A549 (cell line): ENCODE data around the gene MRPL45. TPM values are rescaled to one million over a fixed set of nuclear protein-coding genes. Genes with fewer than 3 reads are reported as not detected.
"Not testable (repeated sequence)": the region's sequence is repeated elsewhere in the genome, so short reads cannot be mapped to it uniquely, and the experiment has no call there.

Source experiments
- ATAC-seq, 2 experiments: fragments of 200-7000 bp in 1 of 2; fragments of >200 bp in 1 of 2; cut with Nextera tagmentation in 1 of 2; cut with Tn5 transposase in 1 of 2; 3 replicates each; pipeline versions ENCODE4 v1.8.0 to v1.9.1; 2018 to 2020; ENCODE audit warnings: mild to moderate bottlenecking in 1 of 2, moderate library complexity in 1 of 2
- CTCF ChIA-PET: fragments of 300-600 bp; sonication (Branson Sonifier 250); formaldehyde crosslinking; extraction: SDS; loops from one replicate; lab custom pipeline; 2021; ENCODE audit warnings: antibody characterized with exemption, inconsistent platforms; lab: Yijun Ruan, JAX
- POLR2A ChIA-PET: fragments of 350-600 bp; formaldehyde crosslinking; extraction: SDS; loops from one replicate; lab custom pipeline; 2021; ENCODE audit warnings: antibody characterized with exemption, inconsistent platforms; lab: Yijun Ruan, JAX
- DNase-seq, 2 experiments: peaks; one replicate each; pipeline versions ENCODE4 v3.0.0 to v3.0.0-alpha.2; 2011 to 2016; ENCODE audit warnings: low read depth in 1 of 2, low spot score in 1 of 2
- FAIRE-seq: peaks from 2 replicates; lab custom pipeline; 2011; peaks lifted over from hg19 to GRCh38; lab: Jason Lieb, UNC
- H3K27ac ChIP-seq, 2 experiments: fragments of >200 bp; sonication (Bioruptor Twin); formaldehyde crosslinking; 3 replicates each; pipeline ENCODE4 v1.5.1; 2016 to 2017
- H3K4me1 ChIP-seq: fragments of >200 bp; sonication (Bioruptor Twin); formaldehyde crosslinking; 3 replicates; pipeline ENCODE4 v1.6.1; 2016
- H3K4me2 ChIP-seq: fragments of >200 bp; sonication (Bioruptor Twin); formaldehyde crosslinking; 3 replicates; pipeline ENCODE4 v1.6.1; 2016
- H3K4me3 ChIP-seq: fragments of >200 bp; sonication (Bioruptor Twin); formaldehyde crosslinking; 3 replicates; pipeline ENCODE4 v1.5.1; 2016
- H3K9me3 ChIP-seq: fragments of >200 bp; sonication (Bioruptor Twin); formaldehyde crosslinking; 3 replicates; pipeline ENCODE4 v1.6.1; 2016
- BHLHE40 ChIP-seq: IDR thresholded peaks from 2 replicates; pipeline ENCODE4 v1.6.1; 2012; ENCODE audit warnings: low read depth, low read length, inconsistent platforms
- CEBPB ChIP-seq, 2 experiments: fragments of >200 bp in 1 of 2; sonication (Bioruptor Twin) in 1 of 2; formaldehyde crosslinking in 1 of 2; IDR thresholded peaks; 2 replicates each; pipeline ENCODE4 v1.6.1; 2012 to 2016
- HDAC2 ChIP-seq: fragments of 200-600 bp; sonication (generic); IDR thresholded peaks from 2 replicates; pipeline ENCODE4 v1.6.1; 2016
- HOXB5 ChIP-seq: fragments of 250-450 bp; sonication (Bioruptor Pico); IDR thresholded peaks from 2 replicates; pipeline ENCODE4 v1.5.0; 2020; ENCODE audit warnings: mild to moderate bottlenecking, moderate library complexity
- JUN ChIP-seq, 2 experiments: fragments of >200 bp; sonication (Bioruptor Twin); formaldehyde crosslinking; IDR thresholded peaks; 2 replicates in 1 of 2; 3 replicates in 1 of 2; pipeline ENCODE4 v1.6.1; 2016 to 2017
- KDM5A ChIP-seq: fragments of 200-600 bp; sonication (generic); IDR thresholded peaks from 2 replicates; pipeline ENCODE4 v1.6.1; 2016; ENCODE audit warnings: antibody characterized with exemption, mild to moderate bottlenecking
- MYC ChIP-seq: IDR thresholded peaks from 2 replicates; pipeline ENCODE4 v1.6.1; 2012; ENCODE audit warnings: mild to moderate bottlenecking, inconsistent platforms, low read length, improper control_type of control experiment, borderline replicate concordance
- PHF8 ChIP-seq: fragments of 200-600 bp; sonication (generic); IDR thresholded peaks from 2 replicates; pipeline ENCODE4 v1.6.1; 2016; ENCODE audit warnings: low read depth, mild to moderate bottlenecking, antibody characterized with exemption, moderate library complexity, borderline replicate concordance
- POLR2A ChIP-seq: IDR thresholded peaks from 2 replicates; pipeline ENCODE4 v1.6.1; 2012; ENCODE audit warnings: mild to moderate bottlenecking, low read length
- whole genome bisulfite sequencing: methylation state at CpG from one replicate; pipeline ENCODE4 v1.1.6; 2017; ENCODE audit errors: missing lambda C conversion rate; 5-methylcytosine and 5-hydroxymethylcytosine counted together
- polyA minus RNA-seq: library from RNA; depleted of rRNA, polyadenylated mRNA; stranded (reverse); fragments of >200 nt; gene quantifications from 2 replicates; pipeline ENCODE4 v1.2.3, GENCODE V29; 2011; rRNA and poly(A)+ RNA removed
- polyA plus RNA-seq, 4 experiments: library from polyadenylated mRNA; depleted of rRNA in 3 of 4; stranded (reverse); fragments of >200 nt; fragmentation: RNase III in 1 of 4; extraction: RNeasy Plus Mini Kit Qiagen cat#74134 plus additional on column Dnase treatment in 1 of 4; gene quantifications; 2 replicates in 3 of 4; 3 replicates in 1 of 4; pipeline ENCODE4 v1.2.3, GENCODE V29; 2011 to 2017
- TF ChIP-seq, protein P1 (sequence below): fragments of 450-650 bp; IDR thresholded peaks from 2 replicates; pipeline ENCODE4 v1.6.1; 2014; ENCODE audit warnings: antibody characterized with exemption
- TF ChIP-seq, protein P2 (sequence below): IDR thresholded peaks from 2 replicates; pipeline ENCODE4 v1.6.1; 2012
- TF ChIP-seq, protein P3 (sequence below): fragments of 250-450 bp; sonication (Bioruptor Pico); IDR thresholded peaks from 2 replicates; pipeline ENCODE4 v1.5.0; 2020; ENCODE audit warnings: low read depth, mild to moderate bottlenecking, moderate library complexity

Gene MRPL45
- polyA plus RNA-seq (2011; rRNA removed) (129 and 134 TPM in 2 replicates), polyA plus RNA-seq (2017; fragmentation: RNase III; extraction: RNeasy Plus Mini Kit Qiagen cat#74134 plus additional on column Dnase treatment) (69.6 to 70.6 TPM (median 69.8 TPM) in 3 replicates), polyA minus RNA-seq (52.2 and 64.1 TPM in 2 replicates)
- polyA plus RNA-seq (2012; cell fraction: cytosol; rRNA removed) = 60.1 and 60.9 TPM in 2 replicates
- polyA plus RNA-seq (2012; cell fraction: nucleus; rRNA removed) = 26.9 and 47.3 TPM in 2 replicates

DNA sequence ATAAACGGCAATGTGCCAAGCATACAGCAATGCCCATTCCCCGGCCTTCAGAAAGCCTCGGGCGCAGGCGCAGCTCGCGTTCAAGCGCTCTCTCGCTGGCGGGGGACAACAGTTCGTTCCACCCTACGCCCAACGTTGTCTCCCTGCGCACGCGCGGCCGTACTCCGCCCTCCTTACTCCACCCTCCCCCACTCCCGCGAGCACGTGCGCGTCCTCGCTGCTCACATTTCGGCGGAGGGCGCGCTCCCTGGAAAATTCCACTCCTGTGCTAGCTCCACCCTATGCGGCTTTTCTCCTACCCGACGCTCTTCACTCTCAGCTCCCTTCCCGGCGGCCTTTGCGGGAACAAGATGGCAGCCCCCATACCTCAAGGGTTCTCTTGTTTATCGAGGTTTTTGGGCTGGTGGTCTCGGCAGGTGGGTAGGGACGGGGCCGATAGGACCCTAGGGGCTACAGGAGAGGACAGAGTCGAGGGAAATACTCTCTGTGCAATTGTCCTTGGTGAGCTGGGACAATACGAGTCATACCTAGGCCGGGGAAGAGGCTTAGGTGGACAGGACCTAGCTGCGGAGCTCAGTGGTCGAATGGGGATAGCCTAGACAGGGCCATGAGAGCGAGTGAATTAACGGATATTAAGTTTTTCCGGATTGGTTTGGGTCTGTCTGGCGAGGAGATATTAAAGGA lies at the start of gene MRPL45:
TSS of gene MRPL45 (plus strand) at position 335 of the 684 bp plus-strand sequence. CDS start at position 351, 16 bp downstream.
- ATAC-seq = peak; percentile 99
- Histone ChIP-seq H3K4me3 (peak within 1 kb of the TSS; percentile 72), H3K4me2 (peak within 1 kb of the TSS; percentile 79), H3K27ac (peak within 1 kb of the TSS; percentile 84)
- FAIRE-seq, H3K4me1 ChIP-seq, H3K9me3 ChIP-seq: not testable (repeated sequence)
- DNase-seq = peak; percentile 93 to 99
- ChIA-PET POLR2A (interaction anchor here (0.9 kb wide), 1 partner anchor 118 kb away, joined by 4 read pairs; no protein-coding TSS in a partner anchor), CTCF (interaction anchor here (0.9 kb wide), 1 partner anchor 117 kb away, joined by 3 read pairs; no protein-coding TSS in a partner anchor)
- TF ChIP-seq HDAC2 (peak; percentile 85; the same call in 1 of the 2 replicates), PHF8 (peak; percentile 35; the same call in 1 of the 2 replicates), MYC (peak; percentile 99), BHLHE40 (peak; percentile 98), JUN (IDR thresholded peaks at IDR 0.05) (peak in 1 of 2 experiments; percentile 55; a peak in 2 of 5 replicates), KDM5A (peak; percentile 95), POLR2A (peak; percentile 33)
- TF ChIP-seq, protein P1, sequence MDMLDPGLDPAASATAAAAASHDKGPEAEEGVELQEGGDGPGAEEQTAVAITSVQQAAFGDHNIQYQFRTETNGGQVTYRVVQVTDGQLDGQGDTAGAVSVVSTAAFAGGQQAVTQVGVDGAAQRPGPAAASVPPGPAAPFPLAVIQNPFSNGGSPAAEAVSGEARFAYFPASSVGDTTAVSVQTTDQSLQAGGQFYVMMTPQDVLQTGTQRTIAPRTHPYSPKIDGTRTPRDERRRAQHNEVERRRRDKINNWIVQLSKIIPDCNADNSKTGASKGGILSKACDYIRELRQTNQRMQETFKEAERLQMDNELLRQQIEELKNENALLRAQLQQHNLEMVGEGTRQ = peak; percentile 53
- TF ChIP-seq, protein P2, sequence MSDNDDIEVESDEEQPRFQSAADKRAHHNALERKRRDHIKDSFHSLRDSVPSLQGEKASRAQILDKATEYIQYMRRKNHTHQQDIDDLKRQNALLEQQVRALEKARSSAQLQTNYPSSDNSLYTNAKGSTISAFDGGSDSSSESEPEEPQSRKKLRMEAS = peak; percentile 97
- 1% methylated on average over 48 of the region's 48 CpGs for WGBS

DNA sequence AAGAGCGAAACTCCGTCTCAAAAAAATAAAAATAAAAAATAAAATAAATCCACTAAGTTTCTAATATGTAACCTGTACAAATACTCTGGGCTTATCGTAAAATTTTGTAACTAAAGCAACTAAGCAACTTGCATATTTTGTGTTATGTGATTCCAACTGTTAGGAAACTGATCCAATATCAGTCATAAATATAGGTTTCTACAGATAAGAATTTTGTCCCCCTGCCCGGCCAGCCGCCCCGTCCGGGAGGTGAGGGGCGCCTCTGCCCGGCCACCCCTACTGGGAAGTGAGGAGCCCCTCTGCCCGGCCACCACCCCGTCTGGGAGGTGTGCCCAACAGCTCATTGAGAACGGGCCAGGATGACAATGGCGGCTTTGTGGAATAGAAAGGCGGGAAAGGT lies 43.8 kb upstream of the MRPL45 start:
- peaks cover 22% of the 10 kb centered on the region for H3K4me1 ChIP-seq
- DNase-seq, H3K9me3 ChIP-seq, CTCF ChIA-PET, FAIRE-seq, H3K4me2 ChIP-seq, ATAC-seq, H3K27ac ChIP-seq, POLR2A ChIA-PET, H3K4me3 ChIP-seq: not testable (repeated sequence)
- WGBS = 92% methylated on average over 9 of the region's 14 CpGs

DNA sequence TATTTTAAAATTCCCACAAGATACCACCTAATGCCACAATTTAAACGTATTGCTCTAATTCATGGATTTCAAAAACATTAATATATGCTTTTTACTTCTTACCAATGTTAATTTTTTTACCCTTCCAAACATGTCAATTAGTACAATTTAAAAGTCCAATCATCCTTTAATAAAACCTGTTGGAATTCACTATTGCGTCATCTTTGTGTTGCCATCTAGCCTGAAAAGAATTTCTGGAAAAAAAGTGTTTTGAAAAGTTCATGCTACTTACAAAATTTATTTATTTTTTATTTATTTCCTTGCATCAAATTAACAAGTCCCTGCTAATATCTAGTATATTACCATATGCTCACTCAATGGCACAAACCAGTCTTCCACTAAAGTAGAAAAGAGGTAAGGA lies 42.6 kb upstream of the MRPL45 start:
- FAIRE-seq, ATAC-seq, POLR2A ChIA-PET, H3K4me3 ChIP-seq, CTCF ChIA-PET, H3K9me3 ChIP-seq, DNase-seq: not testable (repeated sequence)
- Histone ChIP-seq H3K27ac (peak overlapping the region; percentile 61 to 77; a peak in 5 of 6 replicates), H3K4me1 (peaks cover 22% of the 10 kb centered on the region), H3K4me2 (peak overlapping the region; percentile 74)
- WGBS = 40% methylated on average over 2 of the region's 2 CpGs
- 0 out of 4 replicates have a peak, but pooled peaks of 1 of the 2 experiments have one; percentile 15 for TF ChIP-seq CEBPB (IDR thresholded peaks at IDR 0.05)

DNA sequence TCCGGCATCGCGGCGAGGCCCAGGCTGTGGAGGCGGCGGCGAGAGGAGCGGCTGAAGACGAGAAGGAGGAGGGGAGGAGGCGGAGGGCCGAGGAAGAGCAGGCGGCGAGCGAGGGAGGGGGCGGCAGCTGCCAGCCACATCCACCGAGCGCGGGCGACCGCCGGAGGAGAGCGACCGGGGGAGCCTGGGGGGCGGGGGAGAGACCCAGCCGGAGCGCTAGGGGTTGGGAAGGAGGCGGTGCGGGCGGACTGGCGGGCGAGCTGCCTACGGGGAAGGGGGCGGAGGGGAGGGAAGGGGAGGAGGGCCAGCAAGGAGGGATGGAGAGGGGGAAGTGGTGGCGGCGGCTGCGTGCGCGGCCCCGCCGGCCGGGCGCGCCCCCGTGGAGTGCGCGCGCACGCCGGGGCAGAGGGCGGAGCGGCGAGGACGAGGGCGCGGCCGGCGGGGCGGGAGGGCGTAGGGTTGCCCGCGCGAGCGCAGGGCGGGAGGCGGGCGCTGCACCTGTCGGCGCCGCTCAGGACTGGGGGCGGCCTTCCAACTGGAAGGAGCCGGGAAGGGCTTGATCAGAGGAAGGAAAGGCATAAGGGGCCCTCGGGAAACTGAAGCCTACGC lies 39.9 kb upstream of the MRPL45 start:
- peak overlapping the region; percentile 92 to 99 for H3K27ac ChIP-seq
- CTCF ChIA-PET, FAIRE-seq, H3K9me3 ChIP-seq: not testable (repeated sequence)
- TF ChIP-seq POLR2A (peak; percentile 35; the same call in 1 of the 2 replicates), HOXB5 (CRISPR knock-in tag) (peak; percentile 36; the same call in 1 of the 2 replicates)
- TF ChIP-seq, protein P3, sequence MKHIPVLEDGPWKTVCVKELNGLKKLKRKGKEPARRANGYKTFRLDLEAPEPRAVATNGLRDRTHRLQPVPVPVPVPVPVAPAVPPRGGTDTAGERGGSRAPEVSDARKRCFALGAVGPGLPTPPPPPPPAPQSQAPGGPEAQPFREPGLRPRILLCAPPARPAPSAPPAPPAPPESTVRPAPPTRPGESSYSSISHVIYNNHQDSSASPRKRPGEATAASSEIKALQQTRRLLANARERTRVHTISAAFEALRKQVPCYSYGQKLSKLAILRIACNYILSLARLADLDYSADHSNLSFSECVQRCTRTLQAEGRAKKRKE (CRISPR knock-in tag) = peak; percentile 61; the same call in 1 of the 2 replicates
- POLR2A ChIA-PET = interaction anchor here (0.6 kb wide), 1 partner anchor 513 kb away, joined by 3 read pairs; no protein-coding TSS in a partner anchor
- H3K4me2 ChIP-seq = peak overlapping the region; percentile 73
- peaks cover 17% of the 10 kb centered on the region for H3K4me1 ChIP-seq
- ATAC-seq (peak; percentile 83 to 88), DNase-seq (peak; percentile 72 to 89)
- WGBS = no CpG with 5 or more reads among the region's 73 CpGs
- H3K4me3 ChIP-seq = peak overlapping the region; percentile 81

DNA sequence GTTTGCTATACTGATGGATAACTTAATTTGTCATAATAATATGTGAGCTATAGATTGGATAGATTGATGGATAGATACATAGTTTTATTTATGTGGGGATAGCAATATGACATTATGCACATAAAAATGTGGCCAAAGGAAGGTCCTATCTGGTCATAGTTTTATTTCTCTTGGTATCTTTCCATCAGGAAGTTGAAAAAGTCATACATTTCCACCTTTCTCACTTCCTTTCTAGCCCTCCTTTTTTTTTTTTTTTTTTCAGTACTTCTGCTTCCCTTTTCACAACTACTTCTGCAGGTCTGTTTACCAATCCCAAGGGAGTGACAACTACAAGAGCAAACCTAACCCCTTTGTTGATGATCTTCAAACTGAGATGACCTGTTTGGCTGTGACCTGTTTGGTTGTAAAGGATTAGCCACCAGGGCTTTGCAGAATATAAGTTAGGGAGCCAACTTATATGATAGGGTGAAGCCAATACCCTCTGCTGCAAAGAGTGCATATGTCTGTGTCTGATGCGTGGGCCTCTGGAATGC lies 30.9 kb upstream of the MRPL45 start:
- H3K4me1 ChIP-seq, H3K4me3 ChIP-seq, H3K27ac ChIP-seq, FAIRE-seq, CTCF ChIA-PET, POLR2A ChIA-PET, ATAC-seq, H3K4me2 ChIP-seq, DNase-seq, H3K9me3 ChIP-seq: not testable (repeated sequence)
- WGBS = 96% methylated on average over 1 of the region's 1 CpG

DNA sequence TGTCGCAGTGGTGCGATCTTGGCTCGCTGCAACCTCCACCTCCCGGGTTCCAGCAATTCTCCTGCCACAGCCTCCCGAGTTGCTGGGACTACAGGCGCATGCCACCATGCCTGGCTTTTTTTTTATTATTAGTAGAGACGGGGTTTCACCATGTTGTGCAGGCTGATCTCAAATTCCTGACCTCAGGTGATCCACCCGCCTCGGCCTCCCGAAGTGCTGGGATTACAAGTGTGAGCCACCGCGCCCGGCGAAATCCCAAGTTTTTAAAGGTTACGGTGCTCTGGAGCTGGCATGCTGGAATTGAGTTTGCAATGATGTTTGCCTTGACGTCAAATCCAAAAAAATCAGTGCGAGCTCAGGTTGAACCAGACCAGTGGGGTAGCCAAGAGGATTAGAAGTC lies 30.4 kb upstream of the MRPL45 start:
- POLR2A ChIA-PET, H3K4me3 ChIP-seq, ATAC-seq, H3K4me1 ChIP-seq, FAIRE-seq, H3K9me3 ChIP-seq, H3K4me2 ChIP-seq, DNase-seq, H3K27ac ChIP-seq, CTCF ChIA-PET: not testable (repeated sequence)
- WGBS = 92% methylated on average over 17 of the region's 17 CpGs

DNA sequence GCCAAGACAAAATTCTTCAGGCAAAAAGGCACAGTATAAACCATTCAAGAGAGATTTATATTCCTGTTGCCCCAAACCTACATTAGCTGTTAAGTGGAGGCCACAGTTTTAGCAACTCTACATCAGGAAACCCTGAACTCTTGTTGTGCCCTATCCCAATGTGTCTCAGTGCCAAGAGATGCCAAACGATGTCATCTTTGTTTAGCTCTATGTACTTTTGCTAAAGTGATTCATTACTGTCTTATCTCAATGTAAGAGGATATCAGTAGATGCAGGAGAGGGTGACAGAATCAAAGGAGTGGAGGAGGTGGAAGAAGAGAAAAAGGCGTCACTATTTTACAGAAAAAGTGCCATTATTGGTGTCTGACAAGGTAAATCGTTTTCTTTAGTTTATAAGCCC lies 28.8 kb upstream of the MRPL45 start:
- H3K4me1 ChIP-seq, H3K9me3 ChIP-seq, H3K4me2 ChIP-seq, H3K4me3 ChIP-seq, FAIRE-seq, POLR2A ChIA-PET, CTCF ChIA-PET, H3K27ac ChIP-seq, ATAC-seq, DNase-seq: not testable (repeated sequence)
- WGBS = 34% methylated on average over 3 of the region's 3 CpGs
